OCI-LY1 (cell line): ENCODE measurements around the gene SIGLEC6.

Experiments
- H2AFZ ChIP-seq: fragments of 200-600 bp; sonication (generic), shearing (Covaris generic); 2 replicates; pipeline ENCODE4 v1.6.0; 2014; ENCODE audit warnings: antibody characterized with exemption, mild to moderate bottlenecking, low read length
- H3F3A ChIP-seq: fragments of 200-600 bp; sonication (generic), shearing (Covaris generic); 2 replicates; pipeline ENCODE4 v1.6.0; 2014; ENCODE audit warnings: mild to moderate bottlenecking, antibody characterized with exemption, low read length, moderate library complexity; ENCODE audit not compliant: insufficient read depth
- H3K27ac ChIP-seq: fragments of 200-600 bp; sonication (generic); 2 replicates; pipeline ENCODE4 v1.5.1; 2014; ENCODE audit warnings: low read length, mixed run types, mild to moderate bottlenecking, low read depth; ENCODE audit not compliant: poor library complexity, severe bottlenecking
- H3K27me3 ChIP-seq: fragments of 200-600 bp; sonication (generic); 2 replicates; pipeline ENCODE4 v1.6.0; 2014; ENCODE audit warnings: antibody characterized with exemption, mild to moderate bottlenecking, low read length, moderate library complexity; ENCODE audit not compliant: insufficient read depth
- H3K36me3 ChIP-seq: fragments of 200-600 bp; sonication (generic); 2 replicates; pipeline ENCODE4 v1.6.1; 2014; ENCODE audit warnings: mild to moderate bottlenecking, antibody characterized with exemption, low read length, moderate library complexity, mixed read lengths; ENCODE audit not compliant: insufficient read depth
- H3K4me1 ChIP-seq: fragments of 200-600 bp; sonication (generic); 2 replicates; pipeline ENCODE4 v1.5.1; 2014; ENCODE audit warnings: mild to moderate bottlenecking, low read length, moderate library complexity; ENCODE audit not compliant: insufficient read depth, severe bottlenecking
- H3K4me2 ChIP-seq: fragments of 200-600 bp; sonication (generic), shearing (Covaris generic); 2 replicates; pipeline ENCODE4 v1.6.1; 2014; ENCODE audit warnings: low read length
- H3K4me3 ChIP-seq: fragments of 200-600 bp; sonication (generic); 2 replicates; pipeline ENCODE4 v1.5.1; 2014; ENCODE audit warnings: low read length, low read depth, mild to moderate bottlenecking, mixed read lengths; ENCODE audit not compliant: poor library complexity, severe bottlenecking
- H3K79me2 ChIP-seq: fragments of 200-600 bp; shearing (Covaris generic); 2 replicates; pipeline ENCODE4 v1.6.1; 2016; ENCODE audit warnings: mixed run types, low read length, mixed read lengths; ENCODE audit not compliant: insufficient read depth
- H3K9ac ChIP-seq: fragments of 200-600 bp; sonication (generic), shearing (Covaris generic); 2 replicates; pipeline ENCODE4 v1.6.1; 2014; ENCODE audit warnings: mild to moderate bottlenecking, low read length, mixed read lengths
- H3K9me2 ChIP-seq: fragments of 200-600 bp; sonication (generic), shearing (Covaris generic); 2 replicates; pipeline ENCODE4 v1.6.1; 2014; ENCODE audit warnings: low read depth, mild to moderate bottlenecking, low read length, mixed read lengths
- H3K9me3 ChIP-seq: fragments of 200-600 bp; shearing (Covaris generic); 2 replicates; pipeline ENCODE4 v1.6.1; 2014; ENCODE audit warnings: low read length, mixed read lengths
- H4K20me1 ChIP-seq: fragments of 200-600 bp; sonication (generic), shearing (Covaris generic); 2 replicates; pipeline ENCODE4 v1.6.0; 2016; ENCODE audit warnings: mild to moderate bottlenecking, low read length; ENCODE audit not compliant: insufficient read depth
- CTCF ChIP-seq: fragments of 200-600 bp; sonication (generic), shearing (Covaris generic); IDR thresholded peaks from 2 replicates; pipeline ENCODE4 v1.5.1; 2017; ENCODE audit warnings: mild to moderate bottlenecking, antibody characterized with exemption, low read length, moderate library complexity, mixed read lengths
- EZH2 ChIP-seq: fragments of 200-600 bp; sonication (generic), shearing (Covaris generic); IDR thresholded peaks from 2 replicates; pipeline ENCODE4 v1.8.0; 2017; ENCODE audit warnings: borderline replicate concordance, mixed run types, mild to moderate bottlenecking, antibody characterized with exemption, low read length, moderate library complexity, mixed read lengths

SIGLEC6 gene

GRCh38 chr19:51547397-51548212, 16.1 kb upstream of the SIGLEC6 start:
- Histone ChIP-seq H2AFZ (no peak overlapping the region), H3K27ac (no peak overlapping the region), H3K4me2 (no peak overlapping the region), H3K9me3 (no peaks in the 10 kb centered on the region), H3K27me3 (0 out of 2 replicates have a peak, but pooled peaks cover 5% of the 10 kb centered on the region), H3K79me2 (no peaks in the 10 kb centered on the region), H3K4me1 (no peaks in the 10 kb centered on the region), H3K4me3 (no peak overlapping the region), H3K9me2 (no peaks in the 10 kb centered on the region), H3K9ac (no peak overlapping the region), H3K36me3 (no peaks in the 10 kb centered on the region), H4K20me1 (no peaks in the 10 kb centered on the region), H3F3A (no peaks in the 10 kb centered on the region)
- TF ChIP-seq EZH2 = no peak

- H3K27ac ChIP-seq = no peak overlapping the region
- no peaks in the 10 kb centered on the region for H3K79me2 ChIP-seq
- no peak overlapping the region for H3K4me3 ChIP-seq
- no peak overlapping the region for H2AFZ ChIP-seq
- H3F3A ChIP-seq = no peaks in the 10 kb centered on the region
- TF ChIP-seq CTCF = no peak
- TF ChIP-seq EZH2 = no peak
- H4K20me1 ChIP-seq = no peaks in the 10 kb centered on the region
- H3K27me3 ChIP-seq = peaks cover 5% of the 10 kb centered on the region; the same call in 1 of the 2 replicates
- no peaks in the 10 kb centered on the region for H3K4me1 ChIP-seq
- H3K9ac ChIP-seq = no peak overlapping the region
- no peaks in the 10 kb centered on the region for H3K9me3 ChIP-seq
- H3K4me2 ChIP-seq = no peak overlapping the region
- H3K9me2 ChIP-seq = no peaks in the 10 kb centered on the region
- no peaks in the 10 kb centered on the region for H3K36me3 ChIP-seq
These were observed 15.4 kb upstream of the SIGLEC6 start for GRCh38 chr19:51546650-51547396.

DNA sequence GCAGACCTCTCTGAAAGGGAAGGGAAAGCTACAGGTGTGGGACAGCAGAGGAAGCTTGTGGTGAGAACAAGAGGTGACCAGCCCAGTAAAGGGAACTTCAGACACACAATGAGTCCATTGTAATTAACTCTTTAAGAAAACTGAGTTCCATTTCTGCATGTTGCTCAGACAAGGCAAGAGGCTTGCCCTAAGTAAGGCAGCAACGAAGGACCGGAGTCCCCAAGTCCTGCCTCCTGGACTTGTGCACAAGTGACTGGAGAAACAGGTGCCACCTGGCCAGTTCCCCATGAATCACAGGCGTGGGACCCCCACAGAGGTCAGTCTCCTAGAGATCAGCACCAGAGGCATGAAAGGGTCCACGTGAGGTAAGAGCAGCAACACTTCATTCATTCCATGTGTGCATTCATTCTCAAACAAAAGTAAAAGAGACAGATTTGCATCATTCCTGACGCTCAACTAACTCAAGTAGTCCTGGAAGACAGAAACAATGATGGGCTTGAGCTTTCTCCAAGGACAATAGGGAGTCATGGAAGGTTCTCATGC, 14.7 kb upstream of the SIGLEC6 start:
- Histone ChIP-seq H3K9me2 (no peaks in the 10 kb centered on the region), H3K27me3 (peaks cover 5% of the 10 kb centered on the region; the same call in 1 of the 2 replicates), H3F3A (no peaks in the 10 kb centered on the region), H3K36me3 (no peaks in the 10 kb centered on the region), H3K27ac (no peak overlapping the region), H3K4me3 (no peak overlapping the region), H4K20me1 (no peaks in the 10 kb centered on the region), H3K9me3 (no peaks in the 10 kb centered on the region), H3K4me2 (no peak overlapping the region), H3K79me2 (no peaks in the 10 kb centered on the region), H3K4me1 (no peaks in the 10 kb centered on the region), H2AFZ (no peak overlapping the region), H3K9ac (no peak overlapping the region)
- TF ChIP-seq EZH2 = no peak
- no peak for TF ChIP-seq CTCF
